Neuronal stem cell (in vitro differentiated cells): ENCODE measurements around the gene GDA.

Experiments
- DNase-seq: peaks from one replicate; pipeline ENCODE4 v3.0.0-alpha.2; 2013; ENCODE audit warnings: low spot score
- H2AFZ ChIP-seq: one replicate; pipeline ENCODE4 v1.6.1; 2013; ENCODE audit warnings: mild to moderate bottlenecking, low read length, inconsistent platforms
- H2AK5ac ChIP-seq: 2 replicates; pipeline ENCODE4 v1.6.1; 2013; ENCODE audit warnings: low read depth, mild to moderate bottlenecking, inconsistent platforms, low read length, moderate library complexity, mixed read lengths
- H2BK120ac ChIP-seq: 2 replicates; pipeline ENCODE4 v1.6.1; 2013; ENCODE audit warnings: low read depth, mild to moderate bottlenecking, inconsistent platforms, low read length, moderate library complexity, mixed read lengths
- H2BK12ac ChIP-seq: one replicate; pipeline ENCODE4 v1.6.1; 2013; ENCODE audit warnings: low read length, inconsistent platforms
- H2BK15ac ChIP-seq: 2 replicates; pipeline ENCODE4 v1.6.1; 2013; ENCODE audit warnings: mild to moderate bottlenecking, low read length, inconsistent platforms, mixed read lengths
- H2BK5ac ChIP-seq: one replicate; pipeline ENCODE4 v1.6.1; 2013; ENCODE audit warnings: inconsistent platforms, mild to moderate bottlenecking, low read length, moderate library complexity
- H3K14ac ChIP-seq: one replicate; pipeline ENCODE4 v1.6.1; 2013; ENCODE audit warnings: low read length, inconsistent platforms
- H3K18ac ChIP-seq: 2 replicates; pipeline ENCODE4 v1.6.1; 2013; ENCODE audit warnings: low read length, inconsistent platforms
- H3K23ac ChIP-seq: 2 replicates; pipeline ENCODE4 v1.6.1; 2013; ENCODE audit warnings: low read depth, mild to moderate bottlenecking, mixed read lengths, low read length, inconsistent platforms; ENCODE audit not compliant: poor library complexity
- H3K27ac ChIP-seq: replicated peaks from 3 replicates; pipeline ENCODE4 v1.5.1; 2013; ENCODE audit warnings: low read length, inconsistent platforms
- H3K27me3 ChIP-seq, 3 experiments: 2 replicates each; pipeline ENCODE4 v1.6.1; 2013; ENCODE audit warnings: low read length in 3 of 3, mild to moderate bottlenecking in 2 of 3, inconsistent platforms in 1 of 3, low read depth in 1 of 3, mixed read lengths in 1 of 3, moderate library complexity in 1 of 3; ENCODE audit not compliant: control insufficient read depth in 3 of 3, insufficient read depth in 3 of 3
- H3K36me3 ChIP-seq, 2 donors: replicated peaks in 1 of 2; 2 replicates each; pipeline ENCODE4 v1.6.1; 2013; ENCODE audit warnings: low read length in 2 of 2; ENCODE audit not compliant: control insufficient read depth in 2 of 2, insufficient read depth in 2 of 2
- H3K4ac ChIP-seq: 2 replicates; pipeline ENCODE4 v1.6.1; 2013; ENCODE audit warnings: inconsistent platforms, mild to moderate bottlenecking, low read length, moderate library complexity
- H3K4me1 ChIP-seq, 2 donors: 1 replicate in 1 of 2; 2 replicates in 1 of 2; pipeline ENCODE4 v1.6.1; 2013; ENCODE audit warnings: low read length in 2 of 2, low read depth in 1 of 2; ENCODE audit not compliant: control insufficient read depth in 2 of 2, insufficient read depth in 1 of 2
- H3K4me2 ChIP-seq: one replicate; pipeline ENCODE4 v1.6.1; 2013; ENCODE audit warnings: mild to moderate bottlenecking, low read length, inconsistent platforms; ENCODE audit not compliant: insufficient read depth, poor library complexity, severe bottlenecking
- H3K4me3 ChIP-seq, 2 donors: 2 replicates each; pipeline ENCODE4 v1.5.1; 2013; ENCODE audit warnings: low read length in 2 of 2, mild to moderate bottlenecking in 2 of 2, inconsistent platforms in 1 of 2, moderate library complexity in 1 of 2
- H3K79me1 ChIP-seq: one replicate; pipeline ENCODE4 v1.6.1; 2013; ENCODE audit warnings: low read depth, mild to moderate bottlenecking, inconsistent platforms, low read length, moderate library complexity
- H3K9ac ChIP-seq: one replicate; pipeline ENCODE4 v1.6.1; 2013; ENCODE audit warnings: mild to moderate bottlenecking, low read depth, low read length, inconsistent platforms; ENCODE audit not compliant: poor library complexity
- H3K9me3 ChIP-seq, 2 donors: replicated peaks in 1 of 2; 2 replicates each; pipeline versions ENCODE3 to v1.6.1; 2013; ENCODE audit warnings: low read length in 2 of 2, mild to moderate bottlenecking in 2 of 2, inconsistent platforms in 1 of 2, low read depth in 1 of 2, mixed read lengths in 1 of 2, moderate library complexity in 1 of 2; ENCODE audit not compliant: control insufficient read depth in 2 of 2, insufficient read depth in 1 of 2
- H4K8ac ChIP-seq: one replicate; pipeline ENCODE4 v1.6.1; 2013; ENCODE audit warnings: low read depth, mild to moderate bottlenecking, inconsistent platforms, low read length, moderate library complexity
- H4K91ac ChIP-seq: one replicate; pipeline ENCODE4 v1.6.1; 2013; ENCODE audit warnings: low read length, low read depth, mild to moderate bottlenecking, inconsistent platforms; ENCODE audit not compliant: poor library complexity
- WGBS, 2 donors: extraction: QIAGEN DNeasy Blood & Tissue Kit; methylation state at CpG; one replicate each; pipeline ENCODE4 v1.1.7; 2013; ENCODE audit warnings: missing lambda C conversion rate in 2 of 2, mixed read lengths in 1 of 2; ENCODE audit not compliant: insufficient read length in 2 of 2, insufficient replicate concordance in 1 of 2; ENCODE audit errors: extremely low coverage in 2 of 2; 5-methylcytosine and 5-hydroxymethylcytosine counted together

The GDA gene

DNA sequence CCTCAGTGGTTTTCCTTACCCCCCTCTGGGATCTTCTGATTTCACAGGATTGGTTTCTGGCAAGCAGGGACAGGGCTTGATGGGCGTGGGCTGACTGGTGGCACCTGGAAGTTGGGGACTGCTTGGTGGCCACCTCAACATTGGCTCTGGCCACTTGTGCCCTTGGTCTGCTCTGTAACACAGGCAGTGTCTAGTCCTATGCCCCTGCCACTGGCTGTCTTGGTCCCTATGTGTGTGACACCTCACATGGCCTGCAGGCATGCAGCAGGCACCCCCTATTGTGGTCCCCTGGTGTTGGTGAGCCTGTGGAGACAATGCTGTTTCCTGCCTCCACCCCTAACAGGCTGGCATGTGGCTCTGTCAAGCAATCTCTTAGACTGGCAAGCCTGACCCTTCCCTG lies 71.3 kb downstream of the GDA start:
- no CpG with 5 or more reads among the region's 1 CpG for WGBS, 2 donors

DNA sequence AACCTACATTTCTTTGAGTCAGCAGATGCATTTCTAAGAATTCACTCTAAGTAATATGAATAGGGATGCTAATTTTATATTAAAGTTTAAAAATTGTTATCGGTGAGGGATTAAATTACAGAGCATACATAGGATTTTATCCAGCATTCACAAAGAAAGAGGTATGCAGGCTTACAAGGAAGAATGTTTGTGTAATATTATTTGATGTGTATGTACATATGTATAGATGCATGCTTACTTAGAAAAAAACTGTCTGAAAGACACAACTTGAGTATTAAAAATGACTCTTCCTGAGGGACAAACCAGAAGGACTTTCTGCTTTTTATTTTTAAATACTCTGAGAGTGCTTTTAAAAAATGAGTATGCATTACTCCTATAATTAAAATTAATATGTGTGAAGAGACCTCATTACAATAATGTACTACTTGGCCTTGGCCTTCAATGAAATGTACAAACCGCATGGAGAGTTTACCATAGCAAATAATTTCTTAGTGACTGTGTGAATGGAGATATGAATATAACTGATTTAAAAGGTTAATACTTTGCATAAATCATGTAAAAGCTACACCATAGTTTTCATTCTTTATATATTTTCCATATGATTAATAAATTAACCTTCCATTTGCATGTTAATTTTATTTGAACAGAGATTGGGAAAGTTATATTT lies 77.0 kb downstream of the GDA start:
- Histone ChIP-seq H3K4me1 (no peaks in the 10 kb centered on the region), H4K8ac (no peak overlapping the region), H2BK15ac (no peak overlapping the region), H3K4me2 (no peak overlapping the region), H2AK5ac (no peak overlapping the region), H3K79me1 (no peaks in the 10 kb centered on the region), H2BK120ac (no peak overlapping the region), H2BK12ac (no peak overlapping the region), H3K4ac (no peak overlapping the region), H3K18ac (no peak overlapping the region), H3K9ac (no peak overlapping the region), H3K36me3 (no peaks in the 10 kb centered on the region), H3K14ac (no peak overlapping the region), H3K27me3 (no peaks in the 10 kb centered on the region), H3K27ac (no peak overlapping the region), H2BK5ac (no peak overlapping the region), H3K4me3 (no peak overlapping the region), H3K23ac (no peak overlapping the region), H2AFZ (no peak overlapping the region), H4K91ac (no peak overlapping the region), H3K9me3 (no peaks in the 10 kb centered on the region)
- DNase-seq = no peak
- WGBS, 2 donors = 100% methylated on average over 1 of the region's 2 CpGs; no CpG with 5 or more reads in 1 of the 2 donors

More for the DNA sequence above, 71.3 kb downstream of the GDA start:
- Histone ChIP-seq H3K4ac (no peak overlapping the region), H3K36me3 (no peaks in the 10 kb centered on the region), H3K4me1 (no peaks in the 10 kb centered on the region), H2AFZ (no peak overlapping the region), H3K27me3 (no peaks in the 10 kb centered on the region), H2BK5ac (no peak overlapping the region), H3K4me2 (no peak overlapping the region), H3K14ac (no peak overlapping the region), H2AK5ac (no peak overlapping the region), H2BK12ac (no peak overlapping the region), H2BK15ac (no peak overlapping the region), H3K18ac (no peak overlapping the region), H4K8ac (no peak overlapping the region), H3K27ac (no peak overlapping the region), H3K23ac (no peak overlapping the region), H4K91ac (no peak overlapping the region), H3K9ac (no peak overlapping the region), H3K9me3 (no peaks in the 10 kb centered on the region), H3K4me3 (no peak overlapping the region), H2BK120ac (no peak overlapping the region), H3K79me1 (no peaks in the 10 kb centered on the region)
- DNase-seq = no peak

DNA sequence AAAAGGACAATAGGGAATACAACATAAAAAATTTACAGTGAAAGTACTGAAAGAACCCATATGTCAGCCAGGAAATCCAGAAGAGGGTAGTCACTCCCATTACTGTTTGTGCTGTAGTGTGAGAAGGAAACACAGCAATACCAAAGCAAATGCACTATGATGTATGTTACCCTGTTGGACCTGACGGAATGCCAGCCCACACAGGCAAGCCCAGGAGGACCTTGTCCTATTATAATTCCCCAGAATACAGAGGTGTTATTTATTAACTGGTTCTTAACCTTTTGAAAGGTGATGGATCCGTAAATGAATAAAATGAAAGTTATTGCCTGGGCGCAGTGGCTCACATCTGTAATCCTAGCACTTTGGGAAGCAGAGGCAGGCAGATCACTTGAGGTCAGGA lies 79.0 kb downstream of the GDA start:
- H3K4me3 ChIP-seq = no peak overlapping the region
- H3K36me3 ChIP-seq = no peaks in the 10 kb centered on the region
- no peak overlapping the region for H2BK120ac ChIP-seq
- no peak overlapping the region for H4K91ac ChIP-seq
- no peaks in the 10 kb centered on the region for H3K27me3 ChIP-seq
- DNase-seq = no peak
- no peak overlapping the region for H2BK12ac ChIP-seq
- H2BK5ac ChIP-seq = no peak overlapping the region
- H3K9ac ChIP-seq = no peak overlapping the region
- no peak overlapping the region for H3K4me2 ChIP-seq
- no peak overlapping the region for H3K18ac ChIP-seq
- H4K8ac ChIP-seq = no peak overlapping the region
- no peaks in the 10 kb centered on the region for H3K79me1 ChIP-seq
- H3K4ac ChIP-seq = no peak overlapping the region
- no peak overlapping the region for H2AK5ac ChIP-seq
- no peak overlapping the region for H2BK15ac ChIP-seq
- no peak overlapping the region for H3K14ac ChIP-seq
- no CpG with 5 or more reads among the region's 3 CpGs for WGBS, 2 donors
- H3K9me3 ChIP-seq = no peaks in the 10 kb centered on the region
- H3K4me1 ChIP-seq = no peaks in the 10 kb centered on the region
- H3K27ac ChIP-seq = no peak overlapping the region
- H2AFZ ChIP-seq = no peak overlapping the region
- no peak overlapping the region for H3K23ac ChIP-seq

DNA sequence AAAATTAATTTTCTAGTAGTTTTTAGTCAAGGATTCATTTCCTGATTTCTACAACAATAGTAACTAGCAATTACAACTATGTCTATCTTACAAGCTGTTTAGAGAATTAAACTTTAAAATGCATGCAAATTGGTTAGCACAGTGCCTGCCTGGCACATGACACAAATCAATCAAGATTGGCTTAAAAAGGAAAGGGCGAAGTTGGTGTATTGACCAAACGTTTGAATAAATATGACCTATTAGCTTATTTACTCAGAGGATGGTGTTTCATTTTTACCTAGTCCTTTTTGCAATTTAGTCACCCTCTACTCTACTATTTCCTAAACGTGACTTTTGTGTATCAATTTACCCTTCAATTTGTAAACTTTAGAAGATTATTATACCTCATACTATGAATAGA lies 83.5 kb downstream of the GDA start:
- Histone ChIP-seq H3K18ac (no peak overlapping the region), H3K36me3 (no peaks in the 10 kb centered on the region), H2BK120ac (no peak overlapping the region)

More for the DNA sequence above, 83.5 kb downstream of the GDA start:
- Histone ChIP-seq H3K79me1 (no peaks in the 10 kb centered on the region), H2BK5ac (no peak overlapping the region), H3K9me3 (no peaks in the 10 kb centered on the region), H3K27ac (no peak overlapping the region), H3K4me3 (no peak overlapping the region), H3K14ac (no peak overlapping the region), H3K27me3 (peaks cover 0 to 6% (median 0%) of the 10 kb centered on the region in 3 experiments), H2BK15ac (no peak overlapping the region), H3K4ac (no peak overlapping the region), H4K91ac (no peak overlapping the region), H2AK5ac (no peak overlapping the region), H3K4me1 (no peaks in the 10 kb centered on the region), H3K4me2 (no peak overlapping the region), H2AFZ (no peak overlapping the region), H3K23ac (no peak overlapping the region), H4K8ac (no peak overlapping the region), H2BK12ac (no peak overlapping the region), H3K9ac (no peak overlapping the region)
- no peak for DNase-seq
- no CpG with 5 or more reads among the region's 3 CpGs for WGBS, 2 donors
